CD4-positive, CD25-positive, alpha-beta regulatory T cell (primary cell): ENCODE results near the gene SOWAHC. TPM values are rescaled to one million over a fixed set of nuclear protein-coding genes. Genes with fewer than 3 reads are reported as not detected.
A peak's percentile ranks its signal among the peaks of the same experiment; 100 is the strongest.

ENCODE experiments used
- ATAC-seq, 2 donors: fragments of 150-1000 bp; cut with Tn5 transposase; one replicate each; pipeline ENCODE4 v1.10.0; 2021; ENCODE audit warnings: low read depth in 2 of 2, moderate number of reproducible peaks in 2 of 2, moderate library complexity in 1 of 2
- DNase-seq, 3 donors: peaks; one replicate each; pipeline versions ENCODE4 v3.0.0 to v3.0.0-alpha.2; 2012 to 2022; ENCODE audit warnings: mixed read lengths in 1 of 3
- H3K27ac ChIP-seq: one replicate; pipeline ENCODE4 v1.7.0; 2013; ENCODE audit warnings: mild to moderate bottlenecking, low read length; ENCODE audit not compliant: insufficient read depth, poor library complexity, severe bottlenecking
- H3K27me3 ChIP-seq: one replicate; pipeline ENCODE4 v1.7.0; 2013; ENCODE audit warnings: low read length; ENCODE audit not compliant: control insufficient read depth, insufficient read depth
- H3K36me3 ChIP-seq: one replicate; pipeline ENCODE4 v1.7.0; 2013; ENCODE audit warnings: mild to moderate bottlenecking, low read length, moderate library complexity; ENCODE audit not compliant: control insufficient read depth, insufficient read depth
- H3K4me1 ChIP-seq: 2 replicates; pipeline ENCODE4 v1.7.0; 2013; ENCODE audit warnings: mild to moderate bottlenecking, low read length; ENCODE audit not compliant: insufficient read depth, control insufficient read depth, poor library complexity, severe bottlenecking
- H3K4me3 ChIP-seq: one replicate; pipeline ENCODE4 v1.7.0; 2013; ENCODE audit warnings: low read depth, mild to moderate bottlenecking, low read length, moderate library complexity
- H3K9me3 ChIP-seq, 2 experiments: 1 replicate in 1 of 2; 2 replicates in 1 of 2; pipeline ENCODE4 v1.7.0; 2013; ENCODE audit warnings: low read length in 2 of 2, mild to moderate bottlenecking in 1 of 2, moderate library complexity in 1 of 2; ENCODE audit not compliant: control insufficient read depth in 2 of 2
- H3K27ac Mint-ChIP-seq, 3 donors: one replicate each; pipeline ENCODE4 v1.8.0; 2020 to 2022; ENCODE audit warnings: mild to moderate bottlenecking in 3 of 3, mixed read lengths in 3 of 3, moderate library complexity in 2 of 3
- H3K27me3 Mint-ChIP-seq: one replicate; pipeline ENCODE4 v1.8.0; 2022; ENCODE audit warnings: mild to moderate bottlenecking, mixed read lengths
- H3K36me3 Mint-ChIP-seq: one replicate; pipeline ENCODE4 v1.8.0; 2020; ENCODE audit warnings: mixed read lengths
- H3K4me1 Mint-ChIP-seq, 4 donors: one replicate each; pipeline ENCODE4 v1.8.0; 2020 to 2022; ENCODE audit warnings: mixed read lengths in 4 of 4, mild to moderate bottlenecking in 1 of 4
- H3K4me3 Mint-ChIP-seq, 4 donors: one replicate each; pipeline ENCODE4 v1.8.0; 2020 to 2022; ENCODE audit warnings: mild to moderate bottlenecking in 4 of 4, mixed read lengths in 4 of 4, moderate library complexity in 3 of 4
- H3K9me3 Mint-ChIP-seq, 7 donors: one replicate each; pipeline ENCODE4 v1.8.0; 2020 to 2022; ENCODE audit warnings: mixed read lengths in 7 of 7, mild to moderate bottlenecking in 3 of 7, moderate library complexity in 2 of 7
- polyA plus RNA-seq, 4 donors: library from polyadenylated mRNA; unstranded; fragments of 300-500 nt; fragmentation: Illumina TruSeq; gene quantifications; one replicate each; pipeline ENCODE4 v1.2.3, GENCODE V29; 2021
- total RNA-seq: library from RNA; stranded (reverse); gene quantifications from one replicate; pipeline ENCODE4 v1.2.3, GENCODE V29; 2022

The SOWAHC gene
- total and polyA plus RNA-seq, 5 donors from 2014 or later = 0.86 to 4.8 (median 1.5) TPM

DNA sequence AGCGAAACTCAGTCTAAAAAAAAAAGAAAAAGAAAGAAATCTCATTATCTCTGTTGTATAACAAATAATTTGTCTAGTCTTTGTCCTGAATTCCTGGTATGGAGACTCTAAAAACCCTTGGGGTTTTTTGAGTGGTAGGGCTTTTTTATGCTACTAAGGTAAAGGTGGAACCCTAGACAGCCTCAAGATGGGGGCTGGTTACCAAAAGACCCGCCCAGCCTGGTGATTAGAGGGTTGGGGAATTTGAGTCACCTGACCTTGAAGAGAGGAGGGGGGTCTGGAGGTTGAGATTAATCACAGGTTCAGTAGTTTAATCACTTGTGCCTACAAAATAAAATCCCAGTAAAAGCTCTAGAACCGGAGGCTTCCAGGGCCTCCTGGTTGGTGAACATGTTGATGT, 17.6 kb downstream of the SOWAHC start:
- Mint-ChIP-seq H3K4me1 (peaks cover 0 to 4% (median 2%) of the 10 kb centered on the region in 4 donors), H3K4me3 (no peak overlapping the region), H3K9me3 (peaks cover 0 to 1% (median 0%) of the 10 kb centered on the region in 7 donors), H3K27me3 (peaks cover 4% of the 10 kb centered on the region), H3K36me3 (no peaks in the 10 kb centered on the region), H3K27ac (no peak overlapping the region)
- Histone ChIP-seq H3K9me3 (no peaks in the 10 kb centered on the region), H3K36me3 (no peaks in the 10 kb centered on the region), H3K27me3 (no peaks in the 10 kb centered on the region), H3K27ac (no peak overlapping the region), H3K4me3 (no peak overlapping the region), H3K4me1 (no peaks in the 10 kb centered on the region)
- ATAC-seq = no peak
- DNase-seq = no peak

DNA sequence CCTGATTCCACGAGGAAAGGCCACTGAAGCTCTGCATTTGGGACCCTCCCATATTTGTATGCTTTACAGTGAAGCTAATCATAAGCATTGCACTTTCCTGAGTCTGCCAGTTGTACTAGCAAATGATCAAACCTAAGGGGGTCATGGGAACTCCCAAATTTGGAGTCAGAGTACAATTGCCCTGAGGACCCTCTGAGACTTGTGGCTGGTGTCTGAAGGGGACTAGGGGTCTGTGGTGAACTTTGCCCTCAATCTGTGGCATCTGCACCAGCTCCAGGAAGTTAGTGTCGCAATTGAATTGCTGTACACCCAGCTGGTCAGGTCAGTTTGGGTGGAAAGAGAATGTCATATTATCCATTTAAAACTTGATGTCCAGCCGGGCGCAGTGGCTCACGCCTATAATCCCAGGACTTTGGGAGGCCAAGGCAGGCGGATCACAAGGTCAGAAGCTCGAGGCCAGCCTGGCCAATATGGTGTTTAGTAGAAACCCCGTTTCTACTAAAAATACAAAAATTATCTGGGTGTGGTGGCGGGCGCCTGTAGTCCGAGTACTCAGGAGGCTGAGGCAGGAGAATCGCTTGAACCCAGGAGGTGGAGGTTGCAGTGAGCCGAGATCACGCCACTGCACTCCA, 18.1 kb downstream of the SOWAHC start:
- Histone ChIP-seq H3K36me3 (no peaks in the 10 kb centered on the region), H3K27ac (no peak overlapping the region), H3K4me3 (no peak overlapping the region), H3K4me1 (no peaks in the 10 kb centered on the region), H3K9me3 (no peaks in the 10 kb centered on the region), H3K27me3 (no peaks in the 10 kb centered on the region)
- peaks cover 4% of the 10 kb centered on the region for H3K27me3 Mint-ChIP-seq
- no peak for ATAC-seq
- peaks cover 0 to 1% (median 0%) of the 10 kb centered on the region in 7 donors for H3K9me3 Mint-ChIP-seq
- H3K4me3 Mint-ChIP-seq = no peak overlapping the region
- DNase-seq = no peak
- peaks cover 0 to 6% (median 2%) of the 10 kb centered on the region in 4 donors for H3K4me1 Mint-ChIP-seq
- H3K27ac Mint-ChIP-seq = no peak overlapping the region
- H3K36me3 Mint-ChIP-seq = no peaks in the 10 kb centered on the region

DNA sequence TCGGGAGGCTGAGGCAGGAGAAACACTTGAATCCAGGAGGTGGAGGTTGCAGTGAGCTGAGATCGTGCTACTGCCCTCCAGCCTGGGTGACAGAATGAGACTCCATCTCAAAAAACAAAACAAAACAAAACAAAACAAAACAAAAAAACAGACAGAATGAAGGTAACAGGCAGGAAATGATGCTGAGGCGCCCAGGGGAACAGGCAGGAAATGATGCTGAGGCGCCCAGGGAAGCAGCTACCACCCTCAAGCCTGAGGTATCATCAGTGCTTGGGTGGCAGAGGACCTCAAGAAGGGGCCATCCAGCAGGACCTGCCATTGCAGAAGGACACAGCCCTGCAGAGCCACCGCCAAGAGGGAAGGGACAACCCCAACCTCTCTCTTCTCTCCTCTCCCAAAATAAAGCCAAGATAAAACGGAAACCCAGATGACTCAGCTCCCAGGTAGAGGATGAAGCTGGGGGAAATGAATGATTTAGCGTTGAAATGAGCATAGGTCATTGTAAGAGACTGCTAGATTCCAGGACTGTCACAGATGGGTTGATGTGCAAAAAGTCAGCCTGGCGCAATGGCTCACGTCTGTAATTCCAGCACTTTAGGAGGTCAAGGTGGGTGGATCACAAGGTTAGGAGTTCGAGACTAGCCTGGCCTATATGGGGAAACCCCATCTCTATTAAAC, 19.3 kb downstream of the SOWAHC start:
- ATAC-seq (no peak), DNase-seq (peak in 2 of 3 donors; percentile 20 to 40)
- H3K4me3 ChIP-seq = no peak overlapping the region
- H3K27ac ChIP-seq = no peak overlapping the region
- no peaks in the 10 kb centered on the region for H3K36me3 Mint-ChIP-seq
- H3K4me3 Mint-ChIP-seq = peak overlapping the region in 2 of 4 donors; percentile 36 to 69
- no peaks in the 10 kb centered on the region for H3K4me1 ChIP-seq
- no peaks in the 10 kb centered on the region for H3K36me3 ChIP-seq
- H3K27me3 ChIP-seq = no peaks in the 10 kb centered on the region
- peaks cover 0 to 3% (median 0%) of the 10 kb centered on the region in 7 donors for H3K9me3 Mint-ChIP-seq
- H3K9me3 ChIP-seq = no peaks in the 10 kb centered on the region
- H3K27ac Mint-ChIP-seq = peak overlapping the region in 1 of 3 donors; percentile 88
- peaks cover 3% of the 10 kb centered on the region for H3K27me3 Mint-ChIP-seq
- peaks cover 6 to 10% (median 8%) of the 10 kb centered on the region in 4 donors for H3K4me1 Mint-ChIP-seq

DNA sequence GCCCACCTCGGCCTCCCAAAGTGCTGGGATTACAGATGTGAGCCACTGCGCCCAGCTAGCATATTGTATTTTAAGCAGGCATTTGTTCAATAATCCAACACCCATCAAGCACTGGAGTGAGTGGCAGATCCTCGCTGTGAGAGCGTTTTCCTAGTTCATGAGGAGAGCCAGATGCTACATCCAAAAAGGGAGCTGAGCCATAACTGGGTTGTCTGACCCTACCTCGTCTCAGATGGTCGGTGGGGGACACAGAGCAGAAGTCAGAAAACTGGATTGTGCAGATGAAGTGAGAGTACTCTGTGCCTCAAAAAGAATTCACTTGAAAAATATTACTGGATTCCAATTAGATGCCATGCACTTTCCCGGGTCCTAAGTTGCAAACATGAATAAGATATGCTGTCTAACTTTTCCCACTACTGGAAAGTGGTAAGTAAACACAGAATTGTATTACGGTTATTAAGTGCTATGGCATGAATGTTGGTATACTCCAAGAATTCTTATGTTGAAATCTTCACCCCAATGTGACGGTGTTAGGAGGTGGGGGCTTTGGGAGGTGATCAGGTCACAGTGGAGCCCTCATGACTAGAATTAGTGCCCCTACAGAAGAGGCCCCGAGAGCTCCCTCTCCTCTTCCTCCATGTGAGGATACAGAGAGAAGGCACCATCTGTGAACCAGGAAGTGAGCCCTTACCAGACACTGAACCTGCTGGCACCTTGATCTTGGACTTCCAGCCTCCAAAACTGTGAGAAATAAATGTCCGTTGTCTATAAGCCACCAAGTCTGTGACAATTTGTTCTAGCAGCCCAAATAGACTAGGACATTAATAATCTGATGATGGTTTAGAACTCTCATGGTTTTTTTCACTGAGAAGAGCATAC, 21.5 kb downstream of the SOWAHC start:
- H3K4me3 ChIP-seq = no peak overlapping the region
- H3K9me3 ChIP-seq = no peaks in the 10 kb centered on the region
- peaks cover 0 to 3% (median 0%) of the 10 kb centered on the region in 7 donors for H3K9me3 Mint-ChIP-seq
- no peak overlapping the region for H3K27ac Mint-ChIP-seq
- ATAC-seq = no peak
- H3K4me3 Mint-ChIP-seq = no peak overlapping the region
- H3K36me3 ChIP-seq = no peaks in the 10 kb centered on the region
- no peak for DNase-seq
- no peaks in the 10 kb centered on the region for H3K27me3 ChIP-seq
- H3K27ac ChIP-seq = no peak overlapping the region
- peaks cover 6 to 13% (median 9%) of the 10 kb centered on the region in 4 donors for H3K4me1 Mint-ChIP-seq
- H3K27me3 Mint-ChIP-seq = no peaks in the 10 kb centered on the region
- no peaks in the 10 kb centered on the region for H3K4me1 ChIP-seq
- no peaks in the 10 kb centered on the region for H3K36me3 Mint-ChIP-seq

DNA sequence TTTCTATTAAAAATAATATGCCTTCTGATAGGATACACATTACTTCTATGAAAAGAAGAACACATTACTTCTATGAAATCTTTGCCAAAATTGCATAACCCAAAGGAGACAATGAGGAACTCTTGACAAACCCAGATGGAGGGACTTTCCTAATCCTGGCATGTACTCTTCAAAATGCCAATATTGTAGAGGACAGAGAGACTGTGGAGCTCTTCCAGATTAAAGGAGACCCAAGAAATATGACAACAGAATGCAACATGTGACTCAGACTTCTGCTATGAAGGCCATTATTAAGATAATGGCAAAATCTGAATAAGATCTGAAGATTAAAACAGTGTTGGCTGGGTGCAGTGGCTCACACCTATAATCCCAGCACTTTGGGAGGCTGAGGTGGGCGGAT, 22.2 kb downstream of the SOWAHC start:
- no peaks in the 10 kb centered on the region for H3K36me3 Mint-ChIP-seq
- Histone ChIP-seq H3K36me3 (no peaks in the 10 kb centered on the region), H3K4me1 (no peaks in the 10 kb centered on the region), H3K9me3 (no peaks in the 10 kb centered on the region), H3K27me3 (no peaks in the 10 kb centered on the region), H3K4me3 (no peak overlapping the region), H3K27ac (no peak overlapping the region)
- no peak for ATAC-seq
- no peak for DNase-seq
- peaks cover 0 to 3% (median 0%) of the 10 kb centered on the region in 7 donors for H3K9me3 Mint-ChIP-seq
- H3K27me3 Mint-ChIP-seq = no peaks in the 10 kb centered on the region
- H3K27ac Mint-ChIP-seq = no peak overlapping the region
- peaks cover 6 to 13% (median 9%) of the 10 kb centered on the region in 4 donors for H3K4me1 Mint-ChIP-seq
- H3K4me3 Mint-ChIP-seq = no peak overlapping the region

DNA sequence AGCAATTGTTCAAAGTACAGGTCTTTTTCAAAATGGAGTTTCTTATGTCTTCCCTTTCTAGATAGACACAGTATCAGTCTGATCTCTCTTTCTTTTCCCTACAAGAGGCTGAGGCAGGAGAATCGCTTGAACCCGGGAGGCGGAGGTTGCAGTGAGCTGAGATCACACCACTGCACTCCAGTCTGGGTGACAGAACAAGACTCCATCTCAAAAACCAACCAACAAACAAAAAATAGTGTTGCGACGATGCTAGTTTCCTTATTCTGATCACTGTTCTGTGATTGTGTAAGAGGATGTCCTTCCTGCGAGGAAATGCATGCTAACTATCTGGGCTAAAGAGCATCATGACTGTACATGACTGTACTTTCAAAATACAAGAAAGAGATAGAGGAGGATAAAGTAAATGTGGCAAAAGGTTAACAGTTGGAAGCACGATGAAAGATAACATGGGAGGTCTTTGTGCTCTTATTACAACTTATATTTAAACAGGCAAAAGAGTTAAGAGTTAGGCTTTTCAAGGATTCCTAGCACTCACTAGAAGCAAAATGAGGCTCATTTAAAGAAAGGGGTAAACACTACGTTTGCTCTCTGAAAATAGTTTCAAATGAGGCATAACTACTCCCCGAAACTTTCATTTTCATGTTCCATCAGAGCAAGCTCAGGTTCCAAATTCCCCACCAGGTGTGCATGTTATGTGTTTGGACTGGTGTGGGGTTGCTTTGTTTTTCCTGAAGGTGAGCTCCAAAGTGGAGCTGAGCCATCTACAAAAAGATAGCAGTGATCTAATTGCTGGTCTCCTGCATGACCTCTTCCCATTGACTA, 23.8 kb downstream of the SOWAHC start:
- Mint-ChIP-seq H3K4me1 (peaks cover 6 to 13% (median 9%) of the 10 kb centered on the region in 4 donors), H3K36me3 (no peaks in the 10 kb centered on the region), H3K27me3 (no peaks in the 10 kb centered on the region), H3K27ac (peak overlapping the region; percentile 47 to 75 (median 53)), H3K4me3 (peak overlapping the region in 3 of 4 donors; percentile 1 to 90 (median 46)), H3K9me3 (peaks cover 0 to 3% (median 0%) of the 10 kb centered on the region in 7 donors)
- Histone ChIP-seq H3K36me3 (no peaks in the 10 kb centered on the region), H3K4me1 (no peaks in the 10 kb centered on the region), H3K9me3 (no peaks in the 10 kb centered on the region), H3K27ac (no peak overlapping the region), H3K27me3 (no peaks in the 10 kb centered on the region), H3K4me3 (peak overlapping the region; percentile 42)
- ATAC-seq (peak; percentile 57 to 84), DNase-seq (peak in 2 of 3 donors; percentile 31 to 62)

- H3K36me3 Mint-ChIP-seq = no peaks in the 10 kb centered on the region
- H3K4me3 ChIP-seq = no peak overlapping the region
- DNase-seq (no peak), ATAC-seq (no peak)
- H3K27me3 Mint-ChIP-seq = no peaks in the 10 kb centered on the region
- H3K4me1 ChIP-seq = no peaks in the 10 kb centered on the region
- no peaks in the 10 kb centered on the region for H3K27me3 ChIP-seq
- no peak overlapping the region for H3K4me3 Mint-ChIP-seq
- H3K9me3 ChIP-seq = no peaks in the 10 kb centered on the region
- H3K27ac ChIP-seq = no peak overlapping the region
- peaks cover 0 to 3% (median 0%) of the 10 kb centered on the region in 7 donors for H3K9me3 Mint-ChIP-seq
- peak overlapping the region in 1 of 3 donors; percentile 53 for H3K27ac Mint-ChIP-seq
- H3K36me3 ChIP-seq = no peaks in the 10 kb centered on the region
- H3K4me1 Mint-ChIP-seq = peaks cover 5 to 13% (median 7%) of the 10 kb centered on the region in 4 donors
Observed at GRCh38 chr2:109638795-109639194, 24.6 kb downstream of the SOWAHC start.
